SK-N-SH (cell line): ENCODE measurements around the gene IQCK. TPM values are rescaled to one million over a fixed set of nuclear protein-coding genes. Genes with fewer than 3 reads are reported as not detected.

Experiments used
- CTCF ChIA-PET: fragments of 300-600, 350-600 bp; formaldehyde crosslinking; extraction: SDS; loops from one replicate; lab custom pipeline; 2021; lab: Yijun Ruan, JAX
- POLR2A ChIA-PET: fragments of 350-600 bp; sonication (Branson Sonifier 250); formaldehyde crosslinking; extraction: SDS; loops from one replicate; lab custom pipeline; 2020; ENCODE audit warnings: antibody characterized with exemption, inconsistent platforms; lab: Yijun Ruan, JAX
- DNase-seq: peaks from one replicate; pipeline ENCODE4 v3.0.0; 2012
- H2AFZ ChIP-seq: fragments of 200-600 bp; sonication (generic); 2 replicates; pipeline ENCODE4 v1.8.1; 2016; ENCODE audit warnings: antibody characterized with exemption, mild to moderate bottlenecking, low read depth
- H3F3A ChIP-seq: fragments of 200-600 bp; sonication (generic); replicated peaks from 2 replicates; pipeline ENCODE3; 2016; ENCODE audit warnings: antibody characterized with exemption, mild to moderate bottlenecking; ENCODE audit not compliant: insufficient read depth
- H3K27ac ChIP-seq, 2 experiments: fragments of 200-500 bp in 1 of 2; fragments of 200-600 bp in 1 of 2; sonication (Bioruptor generic) in 1 of 2; sonication (generic), shearing (Covaris generic) in 1 of 2; 2 replicates each; pipeline versions ENCODE4 v1.5.1 to v1.6.1; 2014 to 2016; ENCODE audit warnings: low read depth in 2 of 2, inconsistent platforms in 1 of 2, low read length in 1 of 2, mild to moderate bottlenecking in 1 of 2, mixed read lengths in 1 of 2
- H3K27me3 ChIP-seq: fragments of 200-600 bp; sonication (generic), shearing (Covaris generic); 2 replicates; pipeline ENCODE4 v1.6.1; 2016; ENCODE audit warnings: mixed run types; ENCODE audit not compliant: insufficient read depth
- H3K36me3 ChIP-seq, 2 experiments: fragments of 200-500 bp in 1 of 2; fragments of 200-600 bp in 1 of 2; sonication (Bioruptor generic) in 1 of 2; sonication (generic) in 1 of 2; replicated peaks in 1 of 2; 2 replicates each; pipeline versions ENCODE3 to v1.5.1; 2014 to 2016; ENCODE audit warnings: low read length in 1 of 2, mild to moderate bottlenecking in 1 of 2; ENCODE audit not compliant: insufficient read depth in 2 of 2, control insufficient read depth in 1 of 2
- H3K4me1 ChIP-seq, 2 experiments: fragments of 200-500 bp in 1 of 2; fragments of 200-600 bp in 1 of 2; sonication (Bioruptor generic) in 1 of 2; sonication (generic), shearing (Covaris generic) in 1 of 2; 2 replicates each; pipeline versions ENCODE4 v1.5.1 to v1.6.1; 2014 to 2016; ENCODE audit warnings: low read depth in 1 of 2, low read length in 1 of 2, mixed run types in 1 of 2; ENCODE audit not compliant: insufficient read depth in 2 of 2, control insufficient read depth in 1 of 2
- H3K4me2 ChIP-seq: fragments of 200-600 bp; sonication (generic), shearing (Covaris generic); 2 replicates; pipeline ENCODE4 v1.6.1; 2017; ENCODE audit warnings: mixed run types
- H3K4me3 ChIP-seq, 2 experiments: fragments of 200-500 bp in 1 of 2; fragments of 200-600 bp in 1 of 2; sonication (Bioruptor generic) in 1 of 2; sonication (generic), shearing (Covaris generic) in 1 of 2; 2 replicates each; pipeline versions ENCODE4 v1.5.1 to v1.8.1; 2014 to 2016; ENCODE audit warnings: low read depth in 2 of 2, inconsistent platforms in 1 of 2, low read length in 1 of 2, mild to moderate bottlenecking in 1 of 2, mixed read lengths in 1 of 2, moderate library complexity in 1 of 2
- H3K79me2 ChIP-seq: fragments of 200-600 bp; sonication (generic); 2 replicates; pipeline ENCODE4 v1.8.1; 2017; ENCODE audit warnings: mild to moderate bottlenecking; ENCODE audit not compliant: insufficient read depth
- H3K9ac ChIP-seq: fragments of 200-600 bp; sonication (generic); 2 replicates; pipeline ENCODE4 v1.6.1; 2017; ENCODE audit warnings: mixed run types
- H3K9me2 ChIP-seq: fragments of 200-600 bp; sonication (generic); 2 replicates; pipeline ENCODE4 v1.6.1; 2017; ENCODE audit warnings: mixed run types
- H3K9me3 ChIP-seq: fragments of 200-600 bp; sonication (generic); 2 replicates; pipeline ENCODE4 v1.6.1; 2017; ENCODE audit warnings: mixed run types, mild to moderate bottlenecking, moderate library complexity
- H4K20me1 ChIP-seq: fragments of 200-600 bp; sonication (generic); 2 replicates; pipeline ENCODE4 v1.6.1; 2017; ENCODE audit warnings: mild to moderate bottlenecking, mixed run types; ENCODE audit not compliant: insufficient read depth
- ELF1 ChIP-seq: IDR thresholded peaks from 2 replicates; pipeline ENCODE4 v1.4.0; 2012
- EP300 ChIP-seq, 2 experiments: IDR thresholded peaks; 2 replicates each; pipeline versions ENCODE4 v1.4.0 to v1.6.1; 2012; ENCODE audit warnings: borderline replicate concordance in 1 of 2, low read depth in 1 of 2, low read length in 1 of 2
- FOSL2 ChIP-seq: IDR thresholded peaks from 2 replicates; pipeline ENCODE4 v1.4.0; 2012; ENCODE audit warnings: low read depth, mild to moderate bottlenecking, moderate library complexity, borderline replicate concordance
- FOXM1 ChIP-seq: IDR thresholded peaks from 2 replicates; pipeline ENCODE4 v1.4.0; 2012; ENCODE audit warnings: low read depth, mild to moderate bottlenecking
- GABPA ChIP-seq: IDR thresholded peaks from 2 replicates; pipeline ENCODE4 v1.4.0; 2012; ENCODE audit warnings: low read depth, mild to moderate bottlenecking
- MEF2A ChIP-seq: IDR thresholded peaks from 2 replicates; pipeline ENCODE4 v1.4.0; 2012; ENCODE audit warnings: low read depth, borderline replicate concordance
- MXI1 ChIP-seq: IDR thresholded peaks from 2 replicates; pipeline ENCODE4 v1.6.1; 2012; ENCODE audit warnings: mild to moderate bottlenecking, low read depth, low read length, improper control_type of control experiment
- NFIC ChIP-seq: IDR thresholded peaks from 2 replicates; pipeline ENCODE4 v1.4.0; 2012; ENCODE audit warnings: borderline replicate concordance
- NRF1 ChIP-seq: IDR thresholded peaks from 2 replicates; pipeline ENCODE4 v1.6.1; 2012; ENCODE audit warnings: low read depth, mild to moderate bottlenecking, low read length
- POLR2AphosphoS5 ChIP-seq: IDR thresholded peaks from 2 replicates; pipeline ENCODE4 v1.6.1; 2012; ENCODE audit warnings: low read depth, low read length
- RAD21 ChIP-seq: IDR thresholded peaks from 2 replicates; pipeline ENCODE4 v1.6.1; 2012; ENCODE audit warnings: mild to moderate bottlenecking, low read length
- RCOR1 ChIP-seq: fragments of 150-350 bp; IDR thresholded peaks from 2 replicates; pipeline ENCODE4 v1.6.1; 2017; ENCODE audit warnings: antibody characterized with exemption, low read length
- RFX5 ChIP-seq: IDR thresholded peaks from 2 replicates; pipeline ENCODE4 v1.6.1; 2012; ENCODE audit warnings: mild to moderate bottlenecking, improper control_type of control experiment, low read length
- SMC3 ChIP-seq: IDR thresholded peaks from 2 replicates; pipeline ENCODE4 v1.6.1; 2012; ENCODE audit warnings: low read depth, low read length, improper control_type of control experiment
- TCF12 ChIP-seq: IDR thresholded peaks from 2 replicates; pipeline ENCODE4 v1.4.0; 2012
- TEAD4 ChIP-seq: IDR thresholded peaks from 2 replicates; pipeline ENCODE4 v1.4.0; 2012; ENCODE audit warnings: mild to moderate bottlenecking, borderline replicate concordance; ENCODE audit not compliant: insufficient read depth
- WGBS: methylation state at CpG from one replicate; pipeline ENCODE4 v1.1.6; 2017; ENCODE audit warnings: low lambda C conversion rate; 5-methylcytosine and 5-hydroxymethylcytosine counted together
- polyA plus RNA-seq, 3 experiments: library from polyadenylated mRNA; depleted of rRNA; stranded (reverse); fragments of >200 nt; gene quantifications; 2 replicates each; pipeline ENCODE4 v1.2.3, GENCODE V29; 2012
- TF ChIP-seq, protein P1 (sequence below): fragments of 150-350 bp; IDR thresholded peaks from 2 replicates; pipeline ENCODE4 v1.6.1; 2016; ENCODE audit warnings: mild to moderate bottlenecking, low read depth, low read length
- TF ChIP-seq, protein P2 (sequence below): IDR thresholded peaks from 2 replicates; pipeline ENCODE4 v1.4.0; 2012; ENCODE audit warnings: low read depth, borderline replicate concordance
- TF ChIP-seq, protein P3 (sequence below): IDR thresholded peaks from 2 replicates; pipeline ENCODE4; 2012

The IQCK gene
- polyA plus RNA-seq, 1 of the 3 experiments (the other 2 are of a cell fraction), result 7.3 TPM

DNA sequence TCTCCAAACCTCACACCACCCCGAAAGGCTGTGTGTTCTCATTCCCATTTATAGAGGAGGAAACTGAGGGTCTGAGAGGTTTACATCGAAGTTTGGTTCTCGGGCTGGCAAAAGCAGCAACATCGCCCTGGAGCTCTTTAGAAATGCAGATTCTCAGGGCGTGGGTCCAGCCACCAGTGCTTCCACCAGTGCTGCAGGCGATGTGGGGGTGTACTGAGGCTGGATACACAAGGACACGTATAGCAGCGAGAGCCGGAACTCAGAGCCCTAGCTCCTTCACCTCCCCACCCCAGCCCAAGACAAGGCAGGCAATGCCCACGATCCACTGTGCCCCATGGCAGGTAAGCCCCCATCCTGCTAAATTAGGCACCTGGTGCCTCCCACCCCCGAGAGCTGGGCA is 160.7 kb downstream of the IQCK start:
- Histone ChIP-seq H3K4me3 (no peak overlapping the region), H3K4me1 (no peaks in the 10 kb centered on the region; a peak in 1 of 4 replicates), H3K79me2 (no peaks in the 10 kb centered on the region), H3K27me3 (no peaks in the 10 kb centered on the region), H3K27ac (no peak overlapping the region), H3F3A (no peaks in the 10 kb centered on the region), H3K9me2 (no peaks in the 10 kb centered on the region), H4K20me1 (no peaks in the 10 kb centered on the region), H3K9me3 (no peaks in the 10 kb centered on the region), H3K4me2 (no peak overlapping the region), H2AFZ (no peak overlapping the region), H3K9ac (no peak overlapping the region), H3K36me3 (no peaks in the 10 kb centered on the region)
- POLR2A ChIA-PET, result no interaction called here
- CTCF ChIA-PET, result interaction anchor here (1.5 to 1.8 kb wide), 2 partner anchors 277 to 295 kb away, joined by 3 to 6 read pairs; no protein-coding TSS in a partner anchor
- no peak for DNase-seq
- no peak for TF ChIP-seq EP300 (IDR thresholded peaks at IDR 0.05; ENCODE audit: borderline replicate concordance in 1 of 2, low read depth in 1 of 2, low read length in 1 of 2)
- no peak for TF ChIP-seq FOXM1
- TF ChIP-seq TCF12, result no peak
- TF ChIP-seq RCOR1, result no peak
- 90% methylated on average over 5 of the region's 11 CpGs for WGBS

DNA sequence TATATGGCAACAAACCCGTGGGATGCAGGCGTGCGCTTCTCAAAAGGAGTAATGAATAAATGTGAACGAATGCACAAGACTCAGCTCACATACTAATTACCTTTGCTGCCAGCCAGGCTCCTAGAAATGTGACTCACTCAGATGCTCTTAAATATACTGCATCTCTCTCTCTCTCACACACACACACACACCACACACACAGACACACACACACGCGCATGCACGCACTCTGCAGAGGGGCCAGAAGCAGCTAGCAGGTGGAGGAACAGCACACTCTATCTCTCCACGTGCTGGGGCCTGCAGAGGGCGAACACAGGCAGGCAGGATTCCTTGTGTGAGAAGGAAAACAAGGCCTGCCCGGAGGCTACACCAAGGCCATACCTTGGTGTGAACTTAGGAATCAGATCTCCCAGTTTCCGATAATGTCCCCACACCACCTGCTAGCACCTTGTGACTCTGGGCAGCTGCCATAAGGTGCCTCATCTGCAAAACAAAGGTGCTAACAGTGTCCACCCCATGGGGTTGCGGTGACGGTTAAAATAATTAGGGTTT is 161.2 kb downstream of the IQCK start:
- TF ChIP-seq RAD21, result peak; percentile 21; the same call in 1 of the 2 replicates
- TF ChIP-seq MXI1, result peak; percentile 53; the same call in 1 of the 2 replicates
- no peak for TF ChIP-seq RFX5
- no peak for TF ChIP-seq NFIC
- peak; percentile 14; the same call in 1 of the 2 replicates for TF ChIP-seq SMC3
- TF ChIP-seq TEAD4, result no peak

DNA sequence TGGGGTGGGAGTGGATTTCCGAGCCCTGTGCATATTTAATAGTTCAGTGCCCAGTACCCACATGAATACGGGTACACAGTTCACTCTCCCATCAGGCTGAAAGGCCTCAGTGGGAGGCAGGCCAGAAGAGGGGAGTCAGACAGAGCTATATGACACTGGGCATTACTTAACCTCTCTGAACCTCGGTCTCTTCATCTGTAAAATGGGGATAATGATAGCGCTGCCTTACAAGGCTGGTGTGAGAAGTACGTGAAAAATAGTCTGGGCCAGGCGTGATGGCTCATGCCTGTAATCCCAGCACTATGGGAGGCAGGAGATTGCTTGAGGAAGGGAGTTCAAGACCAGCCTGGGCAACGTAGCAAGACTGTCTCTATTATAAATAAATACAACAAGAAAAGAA is 163.0 kb downstream of the IQCK start:
- ChIA-PET POLR2A (no interaction called here), CTCF (interaction anchor here (0.7 to 1.5 kb wide), 2 partner anchors 269 to 279 kb away, joined by 3 read pairs; no protein-coding TSS in a partner anchor)
- H4K20me1 ChIP-seq, result no peaks in the 10 kb centered on the region
- no peaks in the 10 kb centered on the region for H3K9me2 ChIP-seq
- no peaks in the 10 kb centered on the region for H3K9me3 ChIP-seq
- no peak overlapping the region for H3K4me3 ChIP-seq
- no peak overlapping the region for H3K9ac ChIP-seq
- 96% methylated on average over 7 of the region's 7 CpGs for WGBS
- H3K4me1 ChIP-seq, result peaks cover 0 to 3% of the 10 kb centered on the region in 2 experiments; a peak in 1 of 4 replicates
- H3K27me3 ChIP-seq, result no peaks in the 10 kb centered on the region
- no peak overlapping the region for H3K27ac ChIP-seq
- H3F3A ChIP-seq, result no peaks in the 10 kb centered on the region
- H3K4me2 ChIP-seq, result no peak overlapping the region
- no peak for DNase-seq
- H2AFZ ChIP-seq, result no peak overlapping the region
- H3K36me3 ChIP-seq, result no peaks in the 10 kb centered on the region
- no peaks in the 10 kb centered on the region for H3K79me2 ChIP-seq
- TF ChIP-seq, protein P1, sequence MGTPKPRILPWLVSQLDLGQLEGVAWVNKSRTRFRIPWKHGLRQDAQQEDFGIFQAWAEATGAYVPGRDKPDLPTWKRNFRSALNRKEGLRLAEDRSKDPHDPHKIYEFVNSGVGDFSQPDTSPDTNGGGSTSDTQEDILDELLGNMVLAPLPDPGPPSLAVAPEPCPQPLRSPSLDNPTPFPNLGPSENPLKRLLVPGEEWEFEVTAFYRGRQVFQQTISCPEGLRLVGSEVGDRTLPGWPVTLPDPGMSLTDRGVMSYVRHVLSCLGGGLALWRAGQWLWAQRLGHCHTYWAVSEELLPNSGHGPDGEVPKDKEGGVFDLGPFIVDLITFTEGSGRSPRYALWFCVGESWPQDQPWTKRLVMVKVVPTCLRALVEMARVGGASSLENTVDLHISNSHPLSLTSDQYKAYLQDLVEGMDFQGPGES, result no peak
- no peak for TF ChIP-seq GABPA
- no peak for TF ChIP-seq SMC3
- TF ChIP-seq TEAD4, result no peak
- no peak for TF ChIP-seq RAD21
- TF ChIP-seq NRF1, result no peak
- TF ChIP-seq, protein P2, sequence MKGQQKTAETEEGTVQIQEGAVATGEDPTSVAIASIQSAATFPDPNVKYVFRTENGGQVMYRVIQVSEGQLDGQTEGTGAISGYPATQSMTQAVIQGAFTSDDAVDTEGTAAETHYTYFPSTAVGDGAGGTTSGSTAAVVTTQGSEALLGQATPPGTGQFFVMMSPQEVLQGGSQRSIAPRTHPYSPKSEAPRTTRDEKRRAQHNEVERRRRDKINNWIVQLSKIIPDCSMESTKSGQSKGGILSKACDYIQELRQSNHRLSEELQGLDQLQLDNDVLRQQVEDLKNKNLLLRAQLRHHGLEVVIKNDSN, result no peak
- TF ChIP-seq RCOR1, result no peak
- no peak for TF ChIP-seq FOSL2
- TF ChIP-seq, protein P3, sequence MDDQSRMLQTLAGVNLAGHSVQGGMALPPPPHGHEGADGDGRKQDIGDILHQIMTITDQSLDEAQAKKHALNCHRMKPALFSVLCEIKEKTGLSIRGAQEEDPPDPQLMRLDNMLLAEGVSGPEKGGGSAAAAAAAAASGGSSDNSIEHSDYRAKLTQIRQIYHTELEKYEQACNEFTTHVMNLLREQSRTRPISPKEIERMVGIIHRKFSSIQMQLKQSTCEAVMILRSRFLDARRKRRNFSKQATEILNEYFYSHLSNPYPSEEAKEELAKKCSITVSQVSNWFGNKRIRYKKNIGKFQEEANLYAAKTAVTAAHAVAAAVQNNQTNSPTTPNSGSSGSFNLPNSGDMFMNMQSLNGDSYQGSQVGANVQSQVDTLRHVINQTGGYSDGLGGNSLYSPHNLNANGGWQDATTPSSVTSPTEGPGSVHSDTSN, result no peak
- no peak for TF ChIP-seq FOXM1
- no peak for TF ChIP-seq MEF2A
- TF ChIP-seq ELF1, result no peak
- no peak for TF ChIP-seq EP300 (IDR thresholded peaks at IDR 0.05; ENCODE audit: borderline replicate concordance in 1 of 2, low read depth in 1 of 2, low read length in 1 of 2)
- TF ChIP-seq POLR2AphosphoS5, result no peak

More for the DNA sequence above, 161.2 kb downstream of the IQCK start:
- Histone ChIP-seq H3F3A (no peaks in the 10 kb centered on the region), H3K4me3 (no peak overlapping the region), H3K27ac (no peak overlapping the region), H2AFZ (no peak overlapping the region), H3K9me2 (no peaks in the 10 kb centered on the region), H3K4me1 (no peaks in the 10 kb centered on the region; a peak in 1 of 4 replicates), H3K9me3 (no peaks in the 10 kb centered on the region), H3K79me2 (no peaks in the 10 kb centered on the region), H4K20me1 (no peaks in the 10 kb centered on the region), H3K27me3 (no peaks in the 10 kb centered on the region), H3K4me2 (no peak overlapping the region), H3K9ac (no peak overlapping the region), H3K36me3 (no peaks in the 10 kb centered on the region)
- CTCF ChIA-PET, result interaction anchor here (1.8 kb wide), 1 partner anchor 278 kb away, joined by 6 read pairs; no protein-coding TSS in a partner anchor
- peak; percentile 42 for DNase-seq
- POLR2A ChIA-PET, result no interaction called here
- WGBS, result 77% methylated on average over 13 of the region's 13 CpGs
